ELF-1 (cell line): Measurements from ENCODE around the gene DLGAP4.
A peak's percentile ranks its signal among the peaks of the same experiment; 100 is the strongest.

Source experiments
- DNase-seq: peaks from one replicate; pipeline ENCODE4 v3.0.0-alpha.2; 2016; ENCODE audit warnings: low read depth, low spot score

The DLGAP4 gene

GRCh38 chr20:36275011-36275410 is 31.1 kb upstream of the DLGAP4 start:
- no peak for DNase-seq

GRCh38 chr20:36275441-36276189 is 30.5 kb upstream of the DLGAP4 start:
- no peak for DNase-seq

GRCh38 chr20:36277546-36277945 is 28.6 kb upstream of the DLGAP4 start:
- DNase-seq, result no peak

- no peak for DNase-seq
These were observed 26.8 kb upstream of the DLGAP4 start for GRCh38 chr20:36279362-36279761.

- no peak for DNase-seq
These were observed 26.4 kb upstream of the DLGAP4 start for GRCh38 chr20:36279776-36280175.

GRCh38 chr20:36281785-36282380 is 24.3 kb upstream of the DLGAP4 start:
- no peak for DNase-seq

- DNase-seq, result no peak
These were observed 21.4 kb upstream of the DLGAP4 start for GRCh38 chr20:36284751-36285150.

- DNase-seq, result no peak
These were observed 20.2 kb upstream of the DLGAP4 start for GRCh38 chr20:36285746-36286447.

- DNase-seq, result no peak
These were observed 8.5 kb upstream of the DLGAP4 start for GRCh38 chr20:36297656-36298055.

GRCh38 chr20:36298061-36298460 is 8.1 kb upstream of the DLGAP4 start:
- DNase-seq, result no peak

- no peak for DNase-seq
These were observed 7.3 kb upstream of the DLGAP4 start for GRCh38 chr20:36298795-36299339.

GRCh38 chr20:36299459-36299858 is 6.7 kb upstream of the DLGAP4 start:
- DNase-seq, result no peak

GRCh38 chr20:36301359-36302119 is 4.6 kb upstream of the DLGAP4 start:
- DNase-seq, result no peak

GRCh38 chr20:36303020-36303595 is 3.0 kb upstream of the DLGAP4 start:
- no peak for DNase-seq

GRCh38 chr20:36303831-36304230 is 2.3 kb upstream of the DLGAP4 start:
- no peak for DNase-seq

GRCh38 chr20:36304786-36305495 is 1.2 kb upstream of the DLGAP4 start:
- peak; percentile 33 for DNase-seq

- no peak for DNase-seq
These were observed 643 bp downstream of the DLGAP4 start for GRCh38 chr20:36306553-36307411.

- peak; percentile 18 for DNase-seq
These were observed 1.5 kb downstream of the DLGAP4 start for GRCh38 chr20:36307412-36308325.

- no peak for DNase-seq
These were observed 2.2 kb downstream of the DLGAP4 start for GRCh38 chr20:36308353-36308752.
